GM21367 (cell line): Measurements from ENCODE around the gene RIOK2.
A peak's percentile ranks its signal among the peaks of the same experiment; 100 is the strongest.

Experiments used
- ATAC-seq: cut with Tn5 transposase; IDR thresholded peaks from one replicate; pipeline ENCODE4 v1.9.1; 2021; ENCODE audit not compliant: unreplicated experiment

RIOK2 gene

GRCh38 chr5:97127727-97128126 is 55.3 kb downstream of the RIOK2 start:
- no peak for ATAC-seq

- no peak for ATAC-seq
These were observed 57.8 kb downstream of the RIOK2 start for GRCh38 chr5:97125125-97125683.

DNA sequence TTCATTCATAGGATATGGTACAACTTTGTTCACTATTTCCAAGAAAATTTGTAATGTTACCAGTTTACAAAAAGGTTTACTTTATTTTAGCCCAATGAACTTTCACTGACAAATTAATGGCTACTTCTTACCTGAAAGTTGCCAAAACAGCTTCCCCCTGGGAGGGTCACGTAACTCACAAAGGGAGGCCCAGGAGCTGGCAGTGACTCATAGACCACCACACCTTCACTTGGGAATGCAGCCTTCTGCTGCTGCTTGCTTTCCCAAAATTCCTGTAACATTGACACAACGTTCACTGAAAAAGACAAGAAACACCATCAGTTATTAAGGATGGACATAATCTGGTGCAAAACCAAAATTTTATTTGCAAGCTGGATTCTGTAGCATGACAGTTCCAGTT is 58.7 kb downstream of the RIOK2 start:
- ATAC-seq = no peak

- ATAC-seq = no peak
These were observed 61.2 kb downstream of the RIOK2 start for GRCh38 chr5:97121848-97122247.

DNA sequence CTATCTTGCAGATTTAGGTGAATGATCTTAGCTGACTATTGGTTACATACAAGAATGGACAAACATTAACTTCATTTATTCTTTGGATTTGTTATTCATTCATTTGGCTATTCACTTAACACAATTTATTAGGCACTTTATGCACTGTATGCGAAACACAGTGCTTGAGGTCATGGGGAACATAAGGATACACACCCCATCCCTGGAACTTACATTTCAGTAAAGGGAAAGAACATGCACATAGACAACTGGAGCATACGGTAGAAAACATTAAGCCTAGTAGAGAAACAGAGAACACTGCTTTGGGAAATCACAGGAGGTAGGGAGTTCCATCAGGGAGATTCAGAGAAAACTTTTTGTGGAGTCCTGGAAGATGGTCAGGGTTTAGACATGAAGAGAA is 62.9 kb downstream of the RIOK2 start:
- ATAC-seq = no peak

- ATAC-seq = no peak
These were observed 64.0 kb downstream of the RIOK2 start for GRCh38 chr5:97119007-97119390.

- peak; percentile 62 for ATAC-seq
These were observed 64.6 kb downstream of the RIOK2 start for GRCh38 chr5:97118261-97119006.

GRCh38 chr5:97115932-97116331 is 67.1 kb downstream of the RIOK2 start:
- no peak for ATAC-seq

DNA sequence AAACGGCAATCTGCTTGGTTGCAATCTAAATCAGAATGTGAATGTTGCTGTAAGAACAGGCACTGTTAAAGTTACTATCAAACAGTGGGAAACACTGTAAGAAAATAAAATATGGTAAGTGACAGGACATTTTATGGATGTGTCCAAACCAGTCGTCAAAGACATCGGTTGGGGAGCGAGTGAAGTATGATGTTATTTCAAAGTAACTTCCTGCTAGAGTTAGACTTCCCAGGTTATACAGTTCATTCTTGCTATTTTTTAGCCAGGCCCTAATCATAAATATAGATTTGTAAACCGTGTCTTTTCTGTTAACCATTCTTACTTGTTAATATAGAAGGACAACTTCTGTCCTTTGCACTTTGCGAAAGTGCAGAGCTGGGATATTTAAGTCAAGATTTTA is 70.8 kb downstream of the RIOK2 start:
- no peak for ATAC-seq

- ATAC-seq = no peak
These were observed 71.4 kb downstream of the RIOK2 start for GRCh38 chr5:97111616-97112015.

DNA sequence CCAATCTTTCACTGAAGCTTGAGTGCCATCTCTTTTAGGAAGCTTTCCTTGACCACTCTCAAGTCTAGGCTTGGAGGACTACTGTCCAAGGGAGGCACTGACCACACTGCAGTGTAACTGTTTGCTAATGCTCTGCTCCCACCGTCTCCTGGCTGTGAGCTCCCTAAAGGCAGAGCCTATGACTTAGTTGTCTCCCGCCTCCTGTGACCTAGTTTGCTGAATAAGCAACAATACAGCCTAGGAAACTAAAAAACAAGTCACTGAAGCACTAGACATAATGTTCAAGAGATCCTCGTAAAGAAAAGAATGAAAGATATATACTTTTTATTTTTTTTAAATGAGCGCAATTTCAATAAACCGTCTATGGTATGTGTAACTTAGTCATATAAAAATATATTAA is 72.0 kb downstream of the RIOK2 start:
- ATAC-seq = no peak
